Cardiac fibroblast (primary cell): ENCODE data around the gene C1orf21.

Experiments used
- DNase-seq, 2 donors: peaks; one replicate each; pipeline versions ENCODE4 v3.0.0 to v3.0.0-alpha.2; 2010; ENCODE audit warnings: low read depth in 2 of 2
- H3K4me3 ChIP-seq, 2 donors: replicated peaks in 1 of 2; 1 replicate in 1 of 2; 2 replicates in 1 of 2; pipeline ENCODE4 v1.5.1; 2011; ENCODE audit warnings: low read depth in 2 of 2, low read length in 2 of 2, mild to moderate bottlenecking in 2 of 2, moderate library complexity in 1 of 2
- CTCF ChIP-seq: IDR thresholded peaks from one replicate; pipeline ENCODE4 v1.5.1; 2011; ENCODE audit warnings: low read depth, mild to moderate bottlenecking, low read length, inconsistent platforms

Gene C1orf21

GRCh38 chr1:184390889-184391288 lies 4.1 kb downstream of the C1orf21 start:
- TF ChIP-seq CTCF, result no peak
- no peak overlapping the region for H3K4me3 ChIP-seq
- DNase-seq, result no peak

- no peak for DNase-seq
- no peak for TF ChIP-seq CTCF
These were observed 5.2 kb downstream of the C1orf21 start for GRCh38 chr1:184392067-184392466.

GRCh38 chr1:184392779-184393522 lies 6.1 kb downstream of the C1orf21 start:
- TF ChIP-seq CTCF, result no peak
- no peak overlapping the region for H3K4me3 ChIP-seq
- DNase-seq, result no peak

More at GRCh38 chr1:184392067-184392466, 5.2 kb downstream of the C1orf21 start:
- H3K4me3 ChIP-seq, result no peak overlapping the region

- peak in 1 of 2 donors; percentile 33 for DNase-seq
- TF ChIP-seq CTCF, result no peak
These were observed 7.1 kb downstream of the C1orf21 start for GRCh38 chr1:184393962-184394361.

GRCh38 chr1:184395370-184395769 lies 8.5 kb downstream of the C1orf21 start:
- no peak for DNase-seq
- TF ChIP-seq CTCF, result no peak
- no peak overlapping the region for H3K4me3 ChIP-seq

More at GRCh38 chr1:184393962-184394361, 7.1 kb downstream of the C1orf21 start:
- no peak overlapping the region for H3K4me3 ChIP-seq

- no peak overlapping the region for H3K4me3 ChIP-seq
- DNase-seq, result no peak
- no peak for TF ChIP-seq CTCF
These were observed 9.2 kb downstream of the C1orf21 start for GRCh38 chr1:184395937-184396480.
